K562 (cell line): ENCODE data around the gene ATG10. TPM values are rescaled to one million over a fixed set of nuclear protein-coding genes. Genes with fewer than 3 reads are reported as not detected.

ENCODE experiments used
- BACH1 ChIP-seq: fragments of 200-800 bp; sonication (Bioruptor generic); IDR thresholded peaks from 2 replicates; pipeline ENCODE4 v1.6.1; 2016; ENCODE audit warnings: missing genetic modification characterization, missing compliant biosample characterization
- BHLHE40 ChIP-seq: IDR thresholded peaks from 2 replicates; pipeline ENCODE4 v1.6.1; 2011; ENCODE audit warnings: low read length, improper control_type of control experiment
- CBX3 ChIP-seq, 2 experiments: IDR thresholded peaks; 1 replicate in 1 of 2; 2 replicates in 1 of 2; pipeline ENCODE4 v1.6.1; 2012; ENCODE audit warnings: inconsistent platforms in 2 of 2, low read length in 2 of 2, borderline replicate concordance in 1 of 2, control low read depth in 1 of 2
- CLOCK ChIP-seq: fragments of 250-450 bp; sonication (Bioruptor Pico); IDR thresholded peaks from 2 replicates; pipeline ENCODE4 v1.4.0; 2020; ENCODE audit warnings: mild to moderate bottlenecking, moderate library complexity, borderline replicate concordance
- ELF2 ChIP-seq: fragments of 250-450 bp; sonication (Bioruptor Pico); IDR thresholded peaks from 2 replicates; pipeline ENCODE4 v1.5.0; 2021; ENCODE audit warnings: mild to moderate bottlenecking
- NFXL1 ChIP-seq: fragments of 450-650 bp; formaldehyde crosslinking; IDR thresholded peaks from 2 replicates; pipeline ENCODE4 v1.4.0; 2021; ENCODE audit warnings: mild to moderate bottlenecking
- SP2 ChIP-seq: IDR thresholded peaks from 2 replicates; pipeline ENCODE4 v1.6.1; 2011; ENCODE audit warnings: mild to moderate bottlenecking, low read depth, low read length, moderate library complexity; ENCODE audit not compliant: poor library complexity, severe bottlenecking; ENCODE audit errors: extremely low read depth
- SRSF7 ChIP-seq: fragments of 200-400 bp; formaldehyde crosslinking; optimal IDR thresholded peaks from 2 replicates; pipeline ENCODE3; 2017; ENCODE audit warnings: mild to moderate bottlenecking, low read depth, low read length
- TRIM24 ChIP-seq, 2 experiments: fragments of 450-650 bp; IDR thresholded peaks; 2 replicates each; pipeline ENCODE4 v1.6.1; 2016
- ZBTB1 ChIP-seq: sonication (generic); formaldehyde crosslinking; IDR thresholded peaks from 2 replicates; pipeline ENCODE4 v1.8.1; 2023; ENCODE audit warnings: missing genetic modification reagents, low read depth, mild to moderate bottlenecking, borderline replicate concordance
- ZBTB26 ChIP-seq: fragments of 450-650 bp; formaldehyde crosslinking; IDR thresholded peaks from 2 replicates; pipeline ENCODE4 v1.4.0; 2022; ENCODE audit warnings: missing genetic modification characterization
- ZNF239 ChIP-seq: fragments of 250-450 bp; sonication (Bioruptor Pico); IDR thresholded peaks from 2 replicates; pipeline ENCODE4 v1.4.0; 2020; ENCODE audit warnings: mild to moderate bottlenecking
- ZNF589 ChIP-seq: fragments of 200-800 bp; sonication (Bioruptor generic); IDR thresholded peaks from 2 replicates; pipeline ENCODE4 v1.6.1; 2016; ENCODE audit warnings: low read depth, missing genetic modification characterization, missing compliant biosample characterization
- ZNF830 ChIP-seq: fragments of 250-450 bp; sonication (Bioruptor Pico); IDR thresholded peaks from 2 replicates; pipeline ENCODE4 v1.5.0; 2021; ENCODE audit warnings: mild to moderate bottlenecking
- polyA plus RNA-seq, 8 experiments: library from polyadenylated mRNA; depleted of rRNA in 4 of 8; stranded (reverse) in 5 of 8; unstranded in 3 of 8; fragments of >200 nt; fragmentation: Nextera tagmentation in 2 of 8; fragmentation: Illumina TruSeq in 1 of 8; extraction: Ambion mirVana in 2 of 8; extraction: Trizol in 1 of 8; gene quantifications; 2 replicates each; pipeline versions ENCODE4 v1.2.1 to v1.2.3, GENCODE V29; 2011 to 2014; ENCODE audit warnings: inconsistent platforms in 1 of 8, missing spikeins in 1 of 8
- total RNA-seq, 7 experiments: library from RNA; depleted of rRNA in 6 of 7; stranded (reverse); fragments of >200 nt in 6 of 7; fragmentation: Illumina TruSeq in 2 of 7; extraction: Trizol in 2 of 7; gene quantifications; 2 replicates each; pipeline versions ENCODE4 v1.2.1 to v1.2.3, GENCODE V29; 2011 to 2021; ENCODE audit warnings: low replicate concordance in 1 of 7
- TF ChIP-seq, protein P1 (sequence below): fragments of 450-650 bp; IDR thresholded peaks from 2 replicates; pipeline ENCODE4 v1.7.1; 2018; ENCODE audit warnings: mild to moderate bottlenecking, low read depth; ENCODE audit not compliant: partially characterized antibody
- TF ChIP-seq, protein P2 (sequence below): fragments of 450-650 bp; IDR thresholded peaks from 2 replicates; pipeline ENCODE4 v1.6.1; 2018; ENCODE audit not compliant: partially characterized antibody

The ATG10 gene
- total and polyA plus RNA-seq, 9 of the 15 experiments (the other 6 are each of a cell fraction or from before 2014, with no cell fraction given), result 7.0 to 18.8 (median 14.6) TPM

GRCh38 chr5:82277987-82278710, 306.3 kb downstream of the ATG10 start, which contains the start of gene RPS23 (continued):
- no peak for TF ChIP-seq BACH1 (tag)
- no peak for TF ChIP-seq ZBTB26 (CRISPR knock-in tag)
- TF ChIP-seq, protein P1, sequence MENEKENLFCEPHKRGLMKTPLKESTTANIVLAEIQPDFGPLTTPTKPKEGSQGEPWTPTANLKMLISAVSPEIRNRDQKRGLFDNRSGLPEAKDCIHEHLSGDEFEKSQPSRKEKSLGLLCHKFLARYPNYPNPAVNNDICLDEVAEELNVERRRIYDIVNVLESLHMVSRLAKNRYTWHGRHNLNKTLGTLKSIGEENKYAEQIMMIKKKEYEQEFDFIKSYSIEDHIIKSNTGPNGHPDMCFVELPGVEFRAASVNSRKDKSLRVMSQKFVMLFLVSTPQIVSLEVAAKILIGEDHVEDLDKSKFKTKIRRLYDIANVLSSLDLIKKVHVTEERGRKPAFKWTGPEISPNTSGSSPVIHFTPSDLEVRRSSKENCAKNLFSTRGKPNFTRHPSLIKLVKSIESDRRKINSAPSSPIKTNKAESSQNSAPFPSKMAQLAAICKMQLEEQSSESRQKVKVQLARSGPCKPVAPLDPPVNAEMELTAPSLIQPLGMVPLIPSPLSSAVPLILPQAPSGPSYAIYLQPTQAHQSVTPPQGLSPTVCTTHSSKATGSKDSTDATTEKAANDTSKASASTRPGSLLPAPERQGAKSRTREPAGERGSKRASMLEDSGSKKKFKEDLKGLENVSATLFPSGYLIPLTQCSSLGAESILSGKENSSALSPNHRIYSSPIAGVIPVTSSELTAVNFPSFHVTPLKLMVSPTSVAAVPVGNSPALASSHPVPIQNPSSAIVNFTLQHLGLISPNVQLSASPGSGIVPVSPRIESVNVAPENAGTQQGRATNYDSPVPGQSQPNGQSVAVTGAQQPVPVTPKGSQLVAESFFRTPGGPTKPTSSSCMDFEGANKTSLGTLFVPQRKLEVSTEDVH, result no peak
- no peak for TF ChIP-seq ZNF589 (CRISPR knock-in tag)
- no peak for TF ChIP-seq BHLHE40
- TF ChIP-seq ZNF239, result no peak
- no peak for TF ChIP-seq SRSF7
- TF ChIP-seq SP2, result no peak
- TF ChIP-seq CLOCK (CRISPR knock-in tag), result no peak
- no peak for TF ChIP-seq TRIM24 (IDR thresholded peaks at IDR 0.05)
- TF ChIP-seq, protein P2, sequence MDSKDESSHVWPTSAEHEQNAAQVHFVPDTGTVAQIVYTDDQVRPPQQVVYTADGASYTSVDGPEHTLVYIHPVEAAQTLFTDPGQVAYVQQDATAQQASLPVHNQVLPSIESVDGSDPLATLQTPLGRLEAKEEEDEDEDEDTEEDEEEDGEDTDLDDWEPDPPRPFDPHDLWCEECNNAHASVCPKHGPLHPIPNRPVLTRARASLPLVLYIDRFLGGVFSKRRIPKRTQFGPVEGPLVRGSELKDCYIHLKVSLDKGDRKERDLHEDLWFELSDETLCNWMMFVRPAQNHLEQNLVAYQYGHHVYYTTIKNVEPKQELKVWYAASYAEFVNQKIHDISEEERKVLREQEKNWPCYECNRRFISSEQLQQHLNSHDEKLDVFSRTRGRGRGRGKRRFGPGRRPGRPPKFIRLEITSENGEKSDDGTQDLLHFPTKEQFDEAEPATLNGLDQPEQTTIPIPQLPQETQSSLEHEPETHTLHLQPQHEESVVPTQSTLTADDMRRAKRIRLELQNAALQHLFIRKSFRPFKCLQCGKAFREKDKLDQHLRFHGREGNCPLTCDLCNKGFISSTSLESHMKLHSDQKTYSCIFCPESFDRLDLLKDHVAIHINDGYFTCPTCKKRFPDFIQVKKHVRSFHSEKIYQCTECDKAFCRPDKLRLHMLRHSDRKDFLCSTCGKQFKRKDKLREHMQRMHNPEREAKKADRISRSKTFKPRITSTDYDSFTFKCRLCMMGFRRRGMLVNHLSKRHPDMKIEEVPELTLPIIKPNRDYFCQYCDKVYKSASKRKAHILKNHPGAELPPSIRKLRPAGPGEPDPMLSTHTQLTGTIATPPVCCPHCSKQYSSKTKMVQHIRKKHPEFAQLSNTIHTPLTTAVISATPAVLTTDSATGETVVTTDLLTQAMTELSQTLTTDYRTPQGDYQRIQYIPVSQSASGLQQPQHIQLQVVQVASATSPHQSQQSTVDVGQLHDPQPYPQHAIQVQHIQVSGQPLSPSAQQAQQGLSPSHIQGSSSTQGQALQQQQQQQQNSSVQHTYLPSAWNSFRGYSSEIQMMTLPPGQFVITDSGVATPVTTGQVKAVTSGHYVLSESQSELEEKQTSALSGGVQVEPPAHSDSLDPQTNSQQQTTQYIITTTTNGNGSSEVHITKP, result peak; percentile 66
- TF ChIP-seq ZBTB1, result 0 out of 2 replicates have a peak, but pooled peaks have one; percentile 61
- no peak; a peak in 1 of 3 replicates for TF ChIP-seq CBX3 (IDR thresholded peaks at IDR 0.05; ENCODE audit: borderline replicate concordance in 1 of 2, low read length in 2 of 2)
- TF ChIP-seq ELF2, result no peak
- TF ChIP-seq ZNF830, result no peak
- no peak for TF ChIP-seq NFXL1 (CRISPR knock-in tag)
